ENCODE results near the gene AVL9.

Gene AVL9

DNA sequence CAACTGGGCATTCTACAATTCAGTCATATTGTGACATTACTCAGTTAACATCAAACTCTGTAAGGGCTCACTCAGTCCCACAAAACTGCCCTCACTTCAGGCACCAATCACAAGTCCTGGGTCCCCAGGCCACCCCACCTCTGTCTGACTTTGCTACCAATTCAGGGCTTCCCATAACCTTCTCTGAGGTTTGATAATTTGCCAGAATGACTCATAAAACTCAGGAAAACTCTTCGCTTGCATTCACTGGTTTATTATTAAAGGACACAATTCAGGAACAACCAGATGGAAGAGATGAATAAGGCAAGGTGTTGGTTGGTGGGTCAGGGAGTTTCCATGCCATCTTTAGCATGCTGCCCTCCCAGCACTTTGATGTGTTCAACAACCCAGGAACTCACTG is 41.3 kb downstream of the AVL9 start:
- no peak for TF ChIP-seq CTCF (IDR thresholded peaks at IDR 0.05; ENCODE audit: low read depth, low read length)

DNA sequence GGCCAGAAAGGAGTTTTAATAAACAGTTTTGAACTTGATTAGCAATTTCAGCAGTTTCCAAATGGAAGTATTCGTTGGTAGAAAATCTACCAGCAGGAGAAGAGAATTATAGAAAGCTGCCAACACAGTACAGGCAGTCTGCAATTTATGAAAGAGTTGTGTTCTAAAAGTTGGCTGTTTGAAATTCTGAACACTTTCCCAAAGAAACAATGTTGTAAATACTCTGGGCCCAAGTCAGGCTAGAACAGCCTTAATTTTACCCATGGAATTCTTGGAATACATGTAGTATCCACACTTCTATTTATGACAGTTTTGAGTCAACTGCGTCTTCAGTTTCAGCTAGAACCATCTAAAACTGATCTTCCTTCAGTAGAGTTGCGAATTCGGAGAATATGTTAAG is 42.5 kb downstream of the AVL9 start:
- no peak overlapping the region for H3K4me3 ChIP-seq (ENCODE audit: low read depth, low read length)
- TF ChIP-seq CTCF (IDR thresholded peaks at IDR 0.05; ENCODE audit: low read depth, low read length): no peak

More for the DNA sequence above, 41.3 kb downstream of the AVL9 start:
- H3K4me3 ChIP-seq (ENCODE audit: low read depth, low read length): no peak overlapping the region

GRCh38 chr7:32539366-32539765 is 44.1 kb downstream of the AVL9 start:
- TF ChIP-seq CTCF (IDR thresholded peaks at IDR 0.05; ENCODE audit: low read depth, low read length): no peak
- no peak overlapping the region for H3K4me3 ChIP-seq (ENCODE audit: low read depth, low read length)

- no peak overlapping the region for H3K4me3 ChIP-seq (ENCODE audit: low read depth, low read length)
- no peak for TF ChIP-seq CTCF (IDR thresholded peaks at IDR 0.05; ENCODE audit: low read depth, low read length)
These were observed 44.7 kb downstream of the AVL9 start for GRCh38 chr7:32539919-32540531.

DNA sequence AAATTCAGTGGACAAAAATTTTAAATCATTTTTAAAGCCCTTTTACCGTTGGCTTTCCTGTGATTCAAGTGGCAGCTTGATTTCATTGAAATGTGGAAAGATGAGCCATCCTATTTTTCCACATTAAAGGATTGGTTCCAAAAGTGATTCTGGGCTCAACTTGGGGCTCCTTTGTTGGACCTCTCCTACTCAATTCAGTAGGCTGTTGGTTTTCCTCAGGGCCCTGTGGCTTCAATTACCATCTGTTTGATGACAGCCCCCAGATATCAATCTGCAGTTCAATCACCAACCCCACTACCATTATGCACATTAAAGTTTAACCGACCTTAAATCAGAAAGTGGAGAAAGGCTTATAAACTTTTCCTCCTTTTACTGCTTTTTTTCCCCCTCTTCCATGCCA is 47.3 kb downstream of the AVL9 start:
- TF ChIP-seq CTCF (IDR thresholded peaks at IDR 0.05; ENCODE audit: low read depth, low read length): no peak
- H3K4me3 ChIP-seq (ENCODE audit: low read depth, low read length): no peak overlapping the region

DNA sequence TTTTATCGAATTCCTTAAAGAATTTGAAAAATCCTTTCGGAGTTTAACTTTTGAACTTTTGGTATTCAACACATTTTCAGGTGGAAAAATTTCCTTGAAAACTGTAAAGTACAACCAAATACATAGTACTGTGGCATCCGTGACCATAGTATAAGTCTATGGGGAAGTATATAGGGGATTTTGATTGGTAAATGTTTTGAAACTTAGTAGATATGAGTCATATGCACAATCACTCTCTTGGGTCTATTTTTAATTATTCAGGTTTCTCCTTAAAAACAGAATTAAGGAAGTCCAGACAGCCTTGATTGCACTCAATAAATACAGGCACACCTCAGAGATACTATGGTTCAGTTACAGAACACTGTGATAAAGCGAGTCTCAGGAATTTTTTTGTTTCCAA is 64.2 kb downstream of the AVL9 start:
- no peak for TF ChIP-seq CTCF (IDR thresholded peaks at IDR 0.05; ENCODE audit: low read depth, low read length)
- H3K4me3 ChIP-seq (ENCODE audit: low read depth, low read length): no peak overlapping the region

- no peak overlapping the region for H3K4me3 ChIP-seq (ENCODE audit: low read depth, low read length)
- no peak for TF ChIP-seq CTCF (IDR thresholded peaks at IDR 0.05; ENCODE audit: low read depth, low read length)
These were observed 64.8 kb downstream of the AVL9 start for GRCh38 chr7:32560075-32560474.

Data from WI38 (cell line).